Measurements from ENCODE around the gene THOC5. TPM values are rescaled to one million over a fixed set of nuclear protein-coding genes. Genes with fewer than 3 reads are reported as not detected.

Gene THOC5
- total RNA-seq, 1 experiment from 2014 or later = 80.6 TPM

GRCh38 chr22:29539105-29539504, 14.5 kb downstream of the THOC5 start:
- no TSS peak for BruUV-seq (replicated peaks)
- H3K4me2 ChIP-seq (ENCODE audit: low read length) = no peak overlapping the region
- no peak overlapping the region for H3K4me3 ChIP-seq (replicated peaks in 1 of 2; ENCODE audit: low read depth in 1 of 2, low read length in 2 of 2)
- no peak for ATAC-seq
- CTCF ChIA-PET = no interaction called here
- TF ChIP-seq ZBTB33 (IDR thresholded peaks at IDR 0.05; ENCODE audit: extremely low read depth, insufficient replicate concordance, low read length) (no peak), ZFX (IDR thresholded peaks at IDR 0.05) (no peak), CBX3 (IDR thresholded peaks at IDR 0.05; ENCODE audit: low read depth) (no peak), TCF7L2 (IDR thresholded peaks at IDR 0.05; ENCODE audit: borderline replicate concordance, extremely low read depth, insufficient read depth, insufficient read length) (no peak), FOSL1 (IDR thresholded peaks at IDR 0.05; ENCODE audit: low read depth) (no peak), CEBPB (IDR thresholded peaks at IDR 0.05; ENCODE audit: low read depth) (no peak), ELF1 (IDR thresholded peaks at IDR 0.05; ENCODE audit: borderline replicate concordance, low read depth) (no peak), EZH2 (IDR thresholded peaks at IDR 0.05) (no peak), EGR1 (IDR thresholded peaks at IDR 0.05; ENCODE audit: low read depth) (no peak), SP1 (IDR thresholded peaks at IDR 0.05; ENCODE audit: low read depth) (no peak), ATF3 (IDR thresholded peaks at IDR 0.05) (no peak), ZNF274 (IDR thresholded peaks at IDR 0.05; ENCODE audit: low read depth, low read length) (no peak), REST (IDR thresholded peaks at IDR 0.05; ENCODE audit: low read depth) (no peak), POLR2A (IDR thresholded peaks at IDR 0.05; ENCODE audit: borderline replicate concordance, extremely low read depth, insufficient read depth, insufficient read length) (no peak), SIN3A (IDR thresholded peaks at IDR 0.05; ENCODE audit: low read depth) (no peak), POLR2AphosphoS5 (IDR thresholded peaks at IDR 0.05; ENCODE audit: low read depth, low read length) (no peak), EZH2phosphoT487 (IDR thresholded peaks at IDR 0.05; ENCODE audit: borderline replicate concordance) (no peak), RAD21 (IDR thresholded peaks at IDR 0.05; ENCODE audit: low read depth) (no peak)
- no peaks in the 10 kb centered on the region for H3K27me3 ChIP-seq (ENCODE audit: insufficient read depth, low read length)
- no peaks in the 10 kb centered on the region for H3K4me1 ChIP-seq (ENCODE audit: control insufficient read depth in 1 of 2, insufficient read depth in 2 of 2, low read length in 2 of 2)
- RAD21 ChIA-PET (ENCODE audit: low non-redundant PET in 1 of 2, low total read pairs in 2 of 2, uncharacterized antibody in 2 of 2, unreplicated experiment in 2 of 2) = no interaction called here
- H3K9me2 ChIP-seq (ENCODE audit: insufficient read depth) = no peaks in the 10 kb centered on the region
- POLR2A ChIA-PET = no interaction called here
- DNase-seq (ENCODE audit: low read depth, low spot score) = no peak
- no peak overlapping the region for H2AFZ ChIP-seq (ENCODE audit: low read depth, low read length, poor library complexity, severe bottlenecking)
- no peaks in the 10 kb centered on the region for H3K9me3 ChIP-seq (ENCODE audit: control insufficient read depth in 1 of 2, insufficient read depth in 1 of 2, low read depth in 1 of 2, low read length in 2 of 2)
- H4K20me1 ChIP-seq (ENCODE audit: insufficient read depth) = no peaks in the 10 kb centered on the region
- H3K9ac ChIP-seq (ENCODE audit: low read length) = no peak overlapping the region
- H3K27ac ChIP-seq (ENCODE audit: low read depth, low read length) = no peak overlapping the region
- peaks cover 41 to 56% of the 10 kb centered on the region in 2 experiments for H3K36me3 ChIP-seq (ENCODE audit: control insufficient read depth in 1 of 2, insufficient read depth in 2 of 2, low read length in 2 of 2)
- H3K79me2 ChIP-seq (ENCODE audit: insufficient read depth, low read length) = no peaks in the 10 kb centered on the region
- intact Hi-C loops (cut with micrococcal nuclease) = no loop called here

Measured in HCT116 (cell line).